Suprapubic skin (tissue), 3 donors: ENCODE results near the gene CCDC85C.
"Not testable (repeated sequence)": the region's sequence is repeated elsewhere in the genome, so short reads cannot be mapped to it uniquely, and the experiment has no call there.

Experiments used
- CTCF ChIP-seq, 2 donors: fragments of 200-600 bp in 1 of 2; fragments of 450-650 bp in 1 of 2; sonication (generic) in 1 of 2; IDR thresholded peaks; one replicate each; pipeline ENCODE4 v1.5.1; 2016 to 2019; ENCODE audit warnings: antibody characterized with exemption in 2 of 2, mild to moderate bottlenecking in 1 of 2, moderate library complexity in 1 of 2
- POLR2A ChIP-seq, 2 donors: fragments of 450-650 bp; IDR thresholded peaks; one replicate each; pipeline ENCODE4 v1.6.1; 2017; ENCODE audit warnings: antibody characterized with exemption in 2 of 2, mild to moderate bottlenecking in 2 of 2, moderate library complexity in 2 of 2

DNA sequence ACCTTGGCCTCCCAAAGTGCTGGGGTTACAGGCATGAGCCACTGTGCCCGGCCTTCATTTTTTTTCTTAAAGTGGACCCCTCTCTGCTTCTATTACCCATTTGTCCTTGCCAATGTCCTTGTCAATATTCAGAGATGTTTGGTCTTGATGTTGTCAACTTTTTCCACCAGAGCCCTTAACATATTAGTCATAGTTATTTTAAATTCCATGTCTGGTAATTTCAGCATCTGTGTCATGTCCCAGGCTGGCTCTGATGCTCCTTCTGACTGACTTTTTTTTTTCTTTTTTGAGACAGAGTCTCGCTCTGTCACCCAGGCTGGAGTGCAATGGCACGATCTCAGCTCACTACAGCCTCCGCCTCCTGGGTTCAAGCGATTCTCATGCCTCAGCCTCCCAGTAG lies 38.8 kb upstream of the CCDC85C start:
- TF ChIP-seq CTCF, POLR2A (IDR thresholded peaks at IDR 0.05): not testable (repeated sequence)
